Adrenal gland (tissue), 12 donors: Measurements from ENCODE around the gene RALY. TPM values are rescaled to one million over a fixed set of nuclear protein-coding genes. Genes with fewer than 3 reads are reported as not detected.

ENCODE experiments used
- DNase-seq, 7 donors: peaks; one replicate each; pipeline ENCODE4 v3.0.0-alpha.2; 2019 to 2020
- H3K27ac ChIP-seq, 5 donors: fragments of 200-600 bp; sonication (generic) in 4 of 5; 1 replicate in 3 of 5; 2 replicates in 2 of 5; pipeline versions ENCODE4 v1.5.1 to v1.8.0; 2016 to 2020; ENCODE audit warnings: mild to moderate bottlenecking in 1 of 5
- H3K27me3 ChIP-seq: fragments of 200-600 bp; 2 replicates; pipeline ENCODE4 v1.8.0; 2021
- H3K36me3 ChIP-seq, 2 donors: fragments of 200-600 bp; replicated peaks in 1 of 2; 1 replicate in 1 of 2; 2 replicates in 1 of 2; pipeline versions ENCODE4 v1.5.1 to v1.8.0; 2018 to 2022
- H3K4me1 ChIP-seq, 2 donors: fragments of 200-600 bp; replicated peaks in 1 of 2; 1 replicate in 1 of 2; 2 replicates in 1 of 2; pipeline versions ENCODE4 v1.5.1 to v1.8.0; 2018 to 2021
- H3K4me3 ChIP-seq, 4 donors: fragments of 200-600 bp; sonication (generic) in 3 of 4; one replicate each; pipeline ENCODE4 v1.5.1; 2016 to 2018
- H3K9me3 ChIP-seq, 3 donors: fragments of 200-600 bp; sonication (generic) in 1 of 3; replicated peaks in 1 of 3; 1 replicate in 2 of 3; 2 replicates in 1 of 3; pipeline versions ENCODE4 v1.5.1 to v1.8.0; 2016 to 2021
- CTCF ChIP-seq, 6 experiments: fragments of 450-650 bp in 4 of 6; fragments of 200-600 bp in 2 of 6; sonication (generic) in 1 of 6; IDR thresholded peaks; 1 replicate in 5 of 6; 2 replicates in 1 of 6; pipeline versions ENCODE4 v1.5.1 to v1.8.0; 2016 to 2021; ENCODE audit warnings: antibody characterized with exemption in 6 of 6, mild to moderate bottlenecking in 2 of 6, moderate library complexity in 1 of 6
- POLR2A ChIP-seq, 2 donors: fragments of 450-650 bp; IDR thresholded peaks; one replicate each; pipeline ENCODE4 v1.6.1; 2017; ENCODE audit warnings: antibody characterized with exemption in 2 of 2, mild to moderate bottlenecking in 2 of 2, moderate library complexity in 1 of 2
- WGBS, 4 donors: extraction: QIAGEN DNeasy Blood & Tissue Kit in 2 of 4; methylation state at CpG; one replicate each; pipeline versions ENCODE4 v1.1.5 to v1.1.7; 2013 to 2017; 5-methylcytosine and 5-hydroxymethylcytosine counted together
- intact Hi-C, 2 donors: fragments of 100-400 bp; cut with DNase I; formaldehyde crosslinking; loops; one replicate each; pipeline versions ENCODE4 v1.14.1 to v1.15.0; 2022 to 2023
- polyA plus RNA-seq, 3 donors: library from polyadenylated mRNA; stranded (reverse); fragments of 200-250 nt in 2 of 3; fragments of 350-450 nt in 1 of 3; fragmentation: Illumina TruSeq in 1 of 3; extraction: RNeasy Lipid Tissue Mini Kit (QIAGEN cat#74804) in 1 of 3; gene quantifications; one replicate each; pipeline ENCODE4 v1.2.3, GENCODE V29; 2013 to 2014
- total RNA-seq, 9 donors: library from RNA; depleted of rRNA in 4 of 9; stranded (reverse); fragments of >200 nt in 4 of 9; fragments of 120-200 nt in 1 of 9; fragmentation: NEBNext Ultra II Directional in 1 of 9; extraction: Animal tissue kit (Norgen Biotek cat#: 25700) in 1 of 9; gene quantifications; one replicate each; pipeline versions ENCODE4 v1.1.0 to v1.2.4, GENCODE V29; 2013 to 2023
- donor health status: healthy with polysubstance abuse.
- donor health status: Bipolar disorder and iron deficiency.
- donor health status: DM: yes; HTN: yes; CAD: no.
- donor health status: DM: no; HTN: no; CAD: no.
- donor health status: DM: no; HTN: no; CAD: no.
- donor health status: DM: yes; HTN: yes; CAD: no.

The RALY gene
- total and polyA plus RNA-seq, 12 donors: 30.0 to 128 (median 78.1) TPM

GRCh38 chr20:33991502-33991901 is 2.2 kb upstream of the RALY start:
- H3K27me3 ChIP-seq: no peaks in the 10 kb centered on the region
- H3K27ac ChIP-seq: no peak overlapping the region
- H3K36me3 ChIP-seq: no peaks in the 10 kb centered on the region
- DNase-seq: no peak
- intact Hi-C loops: loop anchor here in 1 of 2 donors (10.0 kb wide), 1 partner anchor 73 kb away; no protein-coding TSS in a partner anchor
- TF ChIP-seq POLR2A (IDR thresholded peaks at IDR 0.05) (no peak), CTCF (IDR thresholded peaks at IDR 0.05) (no peak)
- no peak overlapping the region for H3K4me3 ChIP-seq
- H3K4me1 ChIP-seq: peaks cover 24 to 27% of the 10 kb centered on the region in 2 donors
- WGBS, 4 donors: 85 to 90% (median 88%) methylated on average over 6 of the region's 6 CpGs
- no peaks in the 10 kb centered on the region for H3K9me3 ChIP-seq

- peak overlapping the region in 3 of 4 donors; percentile 54 to 88 (median 64) for H3K4me3 ChIP-seq
- 36 to 45% (median 40%) methylated on average over 20 of the region's 20 CpGs for WGBS, 4 donors
- H3K4me1 ChIP-seq: peaks cover 24 to 31% of the 10 kb centered on the region in 2 donors
- peak overlapping the region in 4 of 5 donors; percentile 50 to 97 (median 96) for H3K27ac ChIP-seq
- intact Hi-C loops: loop anchor here in 1 of 2 donors (10.0 kb wide), 1 partner anchor 72 kb away; no protein-coding TSS in a partner anchor
- no peak for DNase-seq
- no peaks in the 10 kb centered on the region for H3K36me3 ChIP-seq
- no peak for TF ChIP-seq POLR2A (IDR thresholded peaks at IDR 0.05)
- TF ChIP-seq CTCF (IDR thresholded peaks at IDR 0.05): no peak
- no peaks in the 10 kb centered on the region for H3K27me3 ChIP-seq
- no peaks in the 10 kb centered on the region for H3K9me3 ChIP-seq
Measured at GRCh38 chr20:33992145-33992922, 1.4 kb upstream of the RALY start.

GRCh38 chr20:33992923-33993575 is 662 bp upstream of the RALY start:
- DNase-seq: peak; percentile 99 to 100 (median 100)
- Histone ChIP-seq H3K27ac (peak overlapping the region; percentile 81 to 97 (median 96)), H3K36me3 (no peaks in the 10 kb centered on the region), H3K4me3 (peak overlapping the region in 3 of 4 donors; percentile 54 to 88 (median 65)), H3K27me3 (no peaks in the 10 kb centered on the region), H3K9me3 (no peaks in the 10 kb centered on the region), H3K4me1 (peaks cover 24 to 35% of the 10 kb centered on the region in 2 donors)
- intact Hi-C loops: loop anchor here in 1 of 2 donors (10.0 kb wide), 1 partner anchor 72 kb away; no protein-coding TSS in a partner anchor
- 0 to 1% (median 0%) methylated on average over 32 to 35 of the region's 35 CpGs for WGBS, 4 donors
- TF ChIP-seq CTCF (IDR thresholded peaks at IDR 0.05) (no peak), POLR2A (IDR thresholded peaks at IDR 0.05) (peak; percentile 48 to 86)
